ENCODE data around the gene GNG12.

The GNG12 gene

GRCh38 chr1:67853704-67854103 is 20.4 kb upstream of the GNG12 start:
- peak; percentile 56 for DNase-seq (ENCODE audit: insufficient read length, low spot score)
- peak; percentile 83 for FAIRE-seq
- TF ChIP-seq POLR2A (IDR thresholded peaks at IDR 0.05; ENCODE audit: low read depth, low read length), result no peak

GRCh38 chr1:67851800-67852199 is 18.5 kb upstream of the GNG12 start:
- DNase-seq (ENCODE audit: insufficient read length, low spot score) (no peak), FAIRE-seq (no peak)
- TF ChIP-seq POLR2A (IDR thresholded peaks at IDR 0.05; ENCODE audit: low read depth, low read length), result no peak

GRCh38 chr1:67850611-67851075 is 17.4 kb upstream of the GNG12 start:
- no peak for TF ChIP-seq POLR2A (IDR thresholded peaks at IDR 0.05; ENCODE audit: low read depth, low read length)
- FAIRE-seq, result peak; percentile 93
- DNase-seq (ENCODE audit: insufficient read length, low spot score), result peak; percentile 48

GRCh38 chr1:67850151-67850551 is 16.9 kb upstream of the GNG12 start:
- TF ChIP-seq POLR2A (IDR thresholded peaks at IDR 0.05; ENCODE audit: low read depth, low read length), result no peak
- no peak for DNase-seq (ENCODE audit: insufficient read length, low spot score)
- FAIRE-seq, result no peak

GRCh38 chr1:67847466-67847865 is 14.2 kb upstream of the GNG12 start:
- TF ChIP-seq POLR2A (IDR thresholded peaks at IDR 0.05; ENCODE audit: low read depth, low read length), result no peak
- FAIRE-seq, result no peak
- DNase-seq (ENCODE audit: insufficient read length, low spot score), result no peak

- DNase-seq (ENCODE audit: insufficient read length, low spot score) (no peak), FAIRE-seq (peak; percentile 50)
- no peak for TF ChIP-seq POLR2A (IDR thresholded peaks at IDR 0.05; ENCODE audit: low read depth, low read length)
These were observed 13.3 kb upstream of the GNG12 start for GRCh38 chr1:67846538-67846937.

- FAIRE-seq (no peak), DNase-seq (ENCODE audit: insufficient read length, low spot score) (no peak)
- TF ChIP-seq POLR2A (IDR thresholded peaks at IDR 0.05; ENCODE audit: low read depth, low read length), result no peak
These were observed 11.7 kb upstream of the GNG12 start for GRCh38 chr1:67844988-67845387.

- DNase-seq (ENCODE audit: insufficient read length, low spot score) (no peak), FAIRE-seq (no peak)
- TF ChIP-seq POLR2A (IDR thresholded peaks at IDR 0.05; ENCODE audit: low read depth, low read length), result no peak
These were observed 10.5 kb upstream of the GNG12 start for GRCh38 chr1:67843746-67844145.

- DNase-seq (ENCODE audit: insufficient read length, low spot score) (no peak), FAIRE-seq (no peak)
- no peak for TF ChIP-seq POLR2A (IDR thresholded peaks at IDR 0.05; ENCODE audit: low read depth, low read length)
These were observed 10.1 kb upstream of the GNG12 start for GRCh38 chr1:67843331-67843730.

- FAIRE-seq (peak; percentile 99), DNase-seq (ENCODE audit: insufficient read length, low spot score) (peak; percentile 22)
- no peak for TF ChIP-seq POLR2A (IDR thresholded peaks at IDR 0.05; ENCODE audit: low read depth, low read length)
These were observed 7.2 kb upstream of the GNG12 start for GRCh38 chr1:67840449-67840848.

GRCh38 chr1:67839826-67840225 is 6.6 kb upstream of the GNG12 start:
- FAIRE-seq (no peak), DNase-seq (ENCODE audit: insufficient read length, low spot score) (no peak)
- TF ChIP-seq POLR2A (IDR thresholded peaks at IDR 0.05; ENCODE audit: low read depth, low read length), result no peak

- DNase-seq (ENCODE audit: insufficient read length, low spot score) (no peak), FAIRE-seq (no peak)
- TF ChIP-seq POLR2A (IDR thresholded peaks at IDR 0.05; ENCODE audit: low read depth, low read length), result no peak
These were observed 5.1 kb upstream of the GNG12 start for GRCh38 chr1:67838180-67838910.

- TF ChIP-seq POLR2A (IDR thresholded peaks at IDR 0.05; ENCODE audit: low read depth, low read length), result no peak
- DNase-seq (ENCODE audit: insufficient read length, low spot score) (no peak), FAIRE-seq (no peak)
These were observed 3.5 kb upstream of the GNG12 start for GRCh38 chr1:67836769-67837168.

GRCh38 chr1:67835663-67836452 is 2.6 kb upstream of the GNG12 start:
- FAIRE-seq (no peak), DNase-seq (ENCODE audit: insufficient read length, low spot score) (no peak)
- no peak for TF ChIP-seq POLR2A (IDR thresholded peaks at IDR 0.05; ENCODE audit: low read depth, low read length)
